Stimulated activated CD8-positive, alpha-beta memory T cell treated with anti-CD3 and anti-CD28 coated beads, Interleukin-7, amount 100 ng/mL, for 4 hours (primary cell): Measurements from ENCODE around the gene SIRT1.
"Not testable (repeated sequence)": the region's sequence is repeated elsewhere in the genome, so short reads cannot be mapped to it uniquely, and the experiment has no call there.

Source experiments
- DNase-seq, 2 donors: peaks; one replicate each; pipeline ENCODE4 v3.0.0-alpha.2; 2020; ENCODE audit warnings: low read depth in 2 of 2

SIRT1 gene

GRCh38 chr10:67884313-67884841 is at the start of gene SIRT1:
SIRT1 (plus strand) TSS chr10:67884656; CDS start chr10:67884722, 66 bp downstream.
- peak; percentile 89 to 96 for DNase-seq

- not testable (repeated sequence) for DNase-seq
Observed at GRCh38 chr10:67835541-67836394, 48.7 kb upstream of the SIRT1 start.

- no peak for DNase-seq
Observed at GRCh38 chr10:67836488-67836887, 48.0 kb upstream of the SIRT1 start.

- DNase-seq, result no peak
Observed at GRCh38 chr10:67836972-67837371, 47.5 kb upstream of the SIRT1 start.

DNA sequence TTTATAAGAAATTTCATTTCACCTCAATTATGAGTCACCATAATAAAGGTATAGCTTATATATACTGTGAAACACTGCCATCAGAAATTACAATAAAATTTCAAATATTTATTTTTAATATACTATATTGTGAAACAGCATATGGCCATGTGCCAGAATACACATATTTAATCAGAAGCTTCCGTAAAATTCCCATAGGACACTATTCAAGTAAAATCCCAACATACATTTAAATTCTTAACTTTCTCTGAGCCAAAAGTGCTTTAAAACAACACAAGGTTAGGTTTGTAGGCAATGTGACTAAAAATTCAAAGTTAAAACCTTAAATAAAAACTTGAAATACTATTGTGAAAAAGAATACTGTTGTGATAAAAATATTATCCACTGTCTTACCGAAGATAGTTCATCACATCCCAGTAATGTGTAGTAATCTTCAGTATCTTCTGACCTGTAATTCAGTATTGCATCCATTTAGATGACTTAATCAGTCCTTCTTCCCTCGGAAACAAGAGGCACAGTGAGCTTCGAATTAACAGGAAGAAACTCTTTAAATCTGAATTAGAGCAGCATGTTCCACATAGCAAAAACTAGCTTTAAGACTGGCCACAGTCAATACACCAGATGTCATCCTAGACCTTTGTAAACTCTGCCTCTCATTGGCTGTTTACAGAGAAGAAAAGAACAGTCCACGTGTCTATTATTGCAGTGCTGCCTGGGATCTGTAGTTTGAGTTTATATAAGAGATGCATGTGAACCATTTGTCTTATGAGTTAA is 46.7 kb upstream of the SIRT1 start, which contains the start of gene DNAJC12:
Gene DNAJC12, minus strand, starts transcription at position 648 of the 774 bp plus-strand sequence. Its CDS starts 177 bp downstream, at position 471.
- DNase-seq, result no peak

DNA sequence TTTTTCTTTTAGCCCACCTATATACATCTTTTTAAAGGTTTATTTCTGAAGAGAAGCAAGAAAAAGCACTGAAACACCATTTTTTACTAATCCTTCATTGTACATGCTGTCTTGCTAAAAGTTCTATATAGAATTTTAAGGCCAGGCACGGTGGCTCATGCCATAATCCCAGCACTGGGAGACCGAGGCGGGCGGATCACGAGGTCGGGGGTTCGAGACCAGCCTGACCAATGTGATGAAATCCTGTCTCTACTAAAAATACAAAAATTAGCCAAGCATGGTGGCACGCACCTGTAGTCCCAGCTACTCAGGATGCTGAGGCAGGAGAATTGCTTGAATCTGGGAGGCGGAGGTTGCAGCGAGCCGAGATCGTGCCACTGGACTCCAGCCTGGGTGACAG is 44.9 kb upstream of the SIRT1 start:
- not testable (repeated sequence) for DNase-seq

DNA sequence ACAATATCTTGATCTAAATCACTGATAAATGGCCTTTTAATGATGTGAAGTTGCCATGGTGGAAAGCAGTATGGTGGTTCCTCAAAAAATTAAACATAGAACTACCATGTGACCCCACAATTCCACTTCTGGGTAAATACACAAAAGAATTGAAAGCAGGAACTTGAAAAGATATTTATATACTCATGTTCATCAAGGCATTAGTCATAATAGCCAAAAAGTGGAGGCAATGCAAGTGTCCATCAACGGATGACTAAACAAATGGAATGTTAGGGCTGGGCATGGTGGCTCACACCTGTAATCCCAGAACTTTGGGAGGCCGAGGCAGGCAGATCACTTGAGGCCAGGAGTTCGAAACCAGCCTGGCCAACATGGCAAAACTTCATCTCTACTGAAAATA is 44.5 kb upstream of the SIRT1 start:
- DNase-seq, result no peak

DNA sequence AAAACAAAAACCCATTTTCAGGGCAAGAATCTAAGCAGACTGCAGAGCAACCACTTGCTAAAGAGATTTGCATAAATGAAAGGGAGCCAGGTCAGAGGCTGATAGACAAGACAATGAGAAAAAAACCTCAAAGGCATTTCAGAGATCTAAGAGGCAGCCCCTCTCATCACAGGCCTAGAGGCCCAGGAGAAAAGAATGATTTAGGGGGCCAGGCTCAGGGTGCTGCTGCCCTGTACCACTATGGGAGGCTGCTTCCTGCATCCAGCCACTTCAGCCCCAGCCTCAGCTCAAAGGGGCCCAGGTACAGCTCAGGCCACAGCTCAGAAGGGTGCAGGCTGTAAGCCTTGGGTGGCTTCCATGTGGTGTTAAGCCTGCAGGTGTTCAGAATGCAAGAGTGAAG is 42.7 kb upstream of the SIRT1 start:
- no peak for DNase-seq

DNA sequence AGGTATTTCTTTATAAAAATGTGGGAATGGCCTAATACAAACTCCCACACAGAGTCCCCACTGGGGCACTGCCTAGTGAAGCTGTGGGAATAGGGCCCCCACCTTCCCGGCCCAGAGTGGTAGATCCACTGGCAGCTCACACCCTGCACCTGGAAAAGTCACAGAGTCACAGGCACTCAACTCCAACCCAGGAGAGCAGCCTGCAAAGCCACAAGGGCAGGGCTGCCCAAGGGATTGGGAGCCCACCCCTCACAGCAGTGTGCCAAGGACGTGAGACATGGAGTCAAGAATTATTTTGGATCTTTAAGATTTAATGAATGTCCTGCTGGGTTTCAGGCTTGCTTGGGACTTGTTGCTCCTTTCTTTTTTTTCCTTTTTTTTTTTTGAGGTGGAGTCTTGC is 41.2 kb upstream of the SIRT1 start:
- DNase-seq, result no peak

- peak; percentile 86 to 90 for DNase-seq
Observed at GRCh38 chr10:67849331-67850011, 35.0 kb upstream of the SIRT1 start.

- DNase-seq, result no peak
Observed at GRCh38 chr10:67851186-67851585, 33.3 kb upstream of the SIRT1 start.

DNA sequence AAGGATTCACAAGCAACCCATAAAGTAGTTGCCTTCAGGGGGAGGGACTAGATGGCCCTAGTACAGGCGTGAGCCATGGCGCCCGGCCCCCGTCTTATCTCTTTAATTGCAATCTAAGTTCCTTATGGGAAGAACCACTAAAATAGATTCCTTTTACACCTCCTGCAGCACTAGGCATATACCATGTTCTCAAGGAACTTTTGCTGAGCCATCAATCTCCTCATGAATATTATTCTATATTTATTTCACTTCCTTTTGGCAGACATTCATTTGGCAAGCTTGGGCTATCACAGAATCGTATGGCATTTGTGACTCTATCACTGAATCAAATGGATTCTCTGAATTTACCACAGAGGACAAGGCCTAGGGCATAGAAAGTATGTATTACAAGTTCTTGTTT is 31.7 kb upstream of the SIRT1 start:
- no peak for DNase-seq

DNA sequence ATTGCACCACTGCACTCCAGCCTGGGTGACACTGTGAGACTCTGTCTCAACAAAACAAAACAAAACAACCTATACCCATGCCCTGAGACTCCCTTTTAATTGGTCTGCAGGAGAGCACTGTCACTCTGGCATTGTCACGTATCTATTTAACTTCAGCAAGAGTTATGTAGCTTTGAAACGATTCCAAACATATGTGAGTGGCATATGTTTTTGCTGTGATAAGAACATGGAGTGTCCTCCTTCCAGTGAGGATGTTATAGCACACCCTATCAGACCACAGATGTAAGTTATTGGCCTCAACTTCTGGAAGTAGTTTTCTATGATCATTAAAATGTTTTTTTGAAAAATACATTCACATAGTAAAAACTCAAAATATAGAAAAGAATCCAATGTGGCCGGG is 30.9 kb upstream of the SIRT1 start:
- no peak for DNase-seq

GRCh38 chr10:67858971-67859370 is 25.5 kb upstream of the SIRT1 start:
- DNase-seq, result no peak

DNA sequence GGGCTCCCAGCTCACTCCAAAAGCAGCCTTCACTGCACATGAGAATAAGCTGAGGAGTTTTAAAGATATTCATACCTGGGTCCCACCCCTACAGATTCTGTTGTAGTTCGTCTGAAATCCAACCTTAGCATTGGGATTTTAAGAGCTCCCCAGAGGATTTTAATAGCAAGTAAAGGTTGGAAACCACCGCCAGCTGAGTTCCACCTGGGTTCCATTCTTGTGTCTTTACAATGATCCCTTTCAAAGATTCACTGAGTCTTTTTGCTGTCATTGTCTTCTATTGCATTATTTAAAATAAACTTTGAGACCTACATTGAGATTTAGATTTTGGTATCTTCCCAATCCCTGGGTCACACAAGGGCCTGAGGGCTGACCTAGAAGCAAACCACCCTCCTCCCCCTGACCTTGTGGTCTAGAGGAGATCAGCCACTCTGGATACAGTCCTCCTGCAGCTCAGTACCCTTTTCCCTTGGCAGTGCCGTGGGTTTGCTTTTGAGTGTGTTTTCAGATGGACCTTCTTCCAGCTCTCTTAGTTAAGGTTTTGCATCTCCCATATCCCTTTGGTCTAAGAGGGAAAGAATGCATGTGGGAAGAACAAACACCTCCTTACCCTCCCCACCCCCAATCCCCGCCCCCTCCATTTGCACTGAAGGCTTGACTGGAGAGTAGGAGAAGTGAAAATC is 22.6 kb upstream of the SIRT1 start:
- no peak for DNase-seq

DNA sequence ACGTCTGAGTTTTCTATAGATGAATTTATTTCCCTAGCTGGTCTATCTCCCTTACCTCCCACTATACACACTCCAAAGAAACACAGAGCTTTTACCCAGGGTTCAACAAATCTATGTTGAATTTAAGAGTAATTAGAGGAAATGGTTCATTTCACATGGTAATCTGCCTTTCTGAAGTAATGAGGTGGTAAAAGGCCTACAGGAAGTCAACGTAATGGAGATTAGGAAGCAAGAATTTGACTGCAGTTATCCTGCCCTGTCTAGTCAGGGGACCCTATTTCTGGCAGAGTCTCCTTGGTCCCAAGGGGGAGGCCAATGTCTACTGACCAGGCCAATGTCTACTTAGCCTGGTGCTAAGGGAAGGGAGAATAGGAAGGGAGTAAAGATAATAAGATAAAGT is 21.4 kb upstream of the SIRT1 start:
- no peak for DNase-seq

GRCh38 chr10:67864607-67865371 is 19.7 kb upstream of the SIRT1 start:
- DNase-seq, result no peak

DNA sequence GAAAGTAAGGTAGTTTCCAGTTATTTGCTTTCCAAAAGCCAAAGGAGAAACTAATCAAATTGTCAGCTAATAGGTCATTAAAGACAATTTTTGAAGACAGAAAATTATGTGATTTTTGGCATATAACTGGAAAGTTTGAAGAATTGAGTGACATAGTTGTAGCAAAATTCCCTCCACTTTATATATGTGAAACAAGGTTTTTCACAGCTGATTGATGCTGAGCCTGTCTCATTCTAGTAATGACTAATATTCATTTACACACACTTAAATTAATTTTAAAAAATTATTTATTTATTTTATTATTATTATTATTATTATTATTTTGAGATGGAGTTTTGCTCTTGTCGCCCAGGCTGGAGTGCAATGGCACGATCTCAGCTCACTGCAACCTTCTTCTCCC is 16.3 kb upstream of the SIRT1 start:
- DNase-seq, result no peak

GRCh38 chr10:67869996-67870395 is 14.5 kb upstream of the SIRT1 start:
- no peak for DNase-seq

- DNase-seq, result no peak
Observed at GRCh38 chr10:67875340-67876238, 8.9 kb upstream of the SIRT1 start.
